CD4-positive, alpha-beta T cell treated with Interleukin-17A for 1 hour (primary cell): ENCODE data around the gene COMP.

Experiments used
- DNase-seq: peaks from one replicate; pipeline ENCODE4 v3.0.0-alpha.2; 2020

COMP gene

DNA sequence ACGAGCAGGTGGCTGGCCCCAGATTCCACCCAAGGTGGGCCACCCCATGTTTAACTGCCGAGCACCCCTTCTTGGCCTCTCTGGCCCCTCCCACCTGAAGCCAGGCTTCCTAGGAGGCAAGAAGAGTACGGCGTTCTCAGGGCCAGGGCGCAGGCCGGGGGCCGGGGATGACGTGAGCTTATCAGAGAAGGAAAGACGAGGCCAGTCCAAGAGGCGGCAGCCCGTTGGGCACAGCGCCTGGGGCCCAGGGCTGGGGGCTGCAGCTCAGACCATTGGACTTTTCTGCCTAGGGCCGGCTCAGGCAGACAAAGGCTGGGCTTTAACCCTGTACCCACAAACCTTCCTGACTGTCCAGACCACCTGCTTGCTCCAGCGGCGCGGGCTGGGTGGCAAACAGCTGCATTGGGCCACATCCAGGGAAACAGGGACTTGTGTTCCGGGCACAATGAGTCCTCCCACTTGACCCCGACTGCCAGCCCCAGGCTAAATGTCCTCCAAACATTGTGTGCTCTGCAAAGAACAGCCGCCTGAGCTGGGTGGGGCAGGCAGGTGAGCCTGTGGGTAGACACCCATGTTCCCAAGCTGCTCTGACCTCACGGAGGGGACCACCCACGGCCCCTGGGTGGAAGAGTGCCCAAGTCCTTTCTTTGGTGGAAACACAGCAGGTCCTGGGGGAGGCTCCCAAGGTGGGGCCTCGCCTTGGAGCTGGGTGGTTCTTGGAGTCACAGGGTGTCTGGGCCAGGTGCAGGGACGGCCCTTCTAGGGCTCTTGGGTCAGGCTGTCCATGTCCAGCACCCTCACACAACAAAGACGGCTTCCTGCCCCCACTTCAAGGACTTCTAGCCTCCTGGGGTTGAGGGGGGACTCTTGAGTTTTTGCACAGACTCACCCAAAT is 21.9 kb downstream of the COMP start:
- no peak for DNase-seq

DNA sequence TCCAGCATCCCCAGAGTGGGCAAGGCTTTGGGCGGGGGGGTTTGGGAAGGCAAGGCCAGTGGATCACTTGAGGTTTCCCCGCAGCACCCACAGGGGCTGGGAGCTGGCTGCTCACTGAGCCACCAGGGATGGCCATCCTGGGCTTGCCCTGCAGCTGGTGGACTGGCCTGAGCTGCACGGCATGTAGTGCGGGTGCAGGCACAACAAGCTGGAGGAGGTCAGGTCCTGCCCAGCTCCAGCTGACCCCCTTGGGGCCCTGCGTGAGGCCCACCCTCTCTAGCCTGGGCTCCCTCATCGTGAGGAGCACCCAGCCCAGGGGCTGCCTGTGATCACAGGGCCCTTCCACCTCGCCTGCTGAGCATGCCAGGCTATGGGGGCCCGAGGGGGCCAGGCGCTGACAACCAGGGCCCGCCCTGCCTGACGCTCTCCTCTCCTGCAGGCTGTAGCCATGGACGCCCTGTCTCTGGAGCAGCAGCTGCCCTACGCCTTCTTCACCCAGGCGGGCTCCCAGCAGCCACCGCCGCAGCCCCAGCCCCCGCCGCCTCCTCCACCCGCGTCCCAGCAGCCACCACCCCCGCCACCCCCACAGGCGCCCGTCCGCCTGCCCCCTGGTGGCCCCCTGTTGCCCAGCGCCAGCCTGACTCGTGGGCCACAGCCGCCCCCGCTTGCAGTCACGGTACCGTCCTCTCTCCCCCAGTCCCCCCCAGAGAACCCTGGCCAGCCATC is 22.9 kb downstream of the COMP start:
- DNase-seq = no peak

DNA sequence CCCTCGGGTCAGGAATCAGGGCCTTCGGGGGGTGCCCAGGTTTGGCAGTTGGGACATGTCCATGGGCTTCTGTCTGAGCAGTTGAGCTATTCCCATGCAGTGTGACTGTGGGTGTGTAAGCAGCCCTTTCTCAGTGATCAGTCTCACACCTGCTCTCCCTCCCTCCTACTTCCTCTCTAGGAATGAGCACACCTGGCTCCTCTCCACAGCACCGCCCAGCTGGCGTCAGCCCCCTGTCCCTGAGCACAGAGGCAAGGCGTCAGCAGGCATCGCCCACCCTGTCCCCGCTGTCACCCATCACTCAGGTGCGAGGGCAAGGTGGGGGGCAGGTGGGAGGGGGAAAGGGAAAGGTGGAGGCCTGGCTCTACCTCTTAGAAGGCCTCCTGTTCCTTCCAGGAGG is 25.9 kb downstream of the COMP start:
- DNase-seq = no peak

DNA sequence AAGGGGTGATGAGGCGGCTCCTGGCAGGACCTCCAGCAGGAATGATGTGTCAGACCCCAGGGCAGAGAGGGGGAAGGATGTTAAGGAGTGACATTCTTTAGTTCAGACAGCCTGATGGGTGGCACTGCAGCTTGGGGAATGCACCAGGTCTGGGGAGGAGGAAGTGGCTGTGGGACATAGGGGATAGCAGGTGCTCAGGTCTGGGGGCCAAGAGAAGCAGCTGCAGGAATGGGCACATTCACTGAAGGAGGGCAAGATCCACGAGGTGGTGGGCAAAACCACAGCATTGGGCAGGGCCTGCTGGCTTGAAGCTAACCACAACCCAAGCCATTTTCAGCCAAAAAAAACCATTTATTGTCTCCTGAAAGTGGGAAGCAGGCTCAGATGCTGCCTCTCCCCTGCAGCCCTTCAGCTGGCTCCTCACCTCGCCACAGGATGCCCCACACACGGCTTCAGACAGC is 26.5 kb downstream of the COMP start:
- no peak for DNase-seq

DNA sequence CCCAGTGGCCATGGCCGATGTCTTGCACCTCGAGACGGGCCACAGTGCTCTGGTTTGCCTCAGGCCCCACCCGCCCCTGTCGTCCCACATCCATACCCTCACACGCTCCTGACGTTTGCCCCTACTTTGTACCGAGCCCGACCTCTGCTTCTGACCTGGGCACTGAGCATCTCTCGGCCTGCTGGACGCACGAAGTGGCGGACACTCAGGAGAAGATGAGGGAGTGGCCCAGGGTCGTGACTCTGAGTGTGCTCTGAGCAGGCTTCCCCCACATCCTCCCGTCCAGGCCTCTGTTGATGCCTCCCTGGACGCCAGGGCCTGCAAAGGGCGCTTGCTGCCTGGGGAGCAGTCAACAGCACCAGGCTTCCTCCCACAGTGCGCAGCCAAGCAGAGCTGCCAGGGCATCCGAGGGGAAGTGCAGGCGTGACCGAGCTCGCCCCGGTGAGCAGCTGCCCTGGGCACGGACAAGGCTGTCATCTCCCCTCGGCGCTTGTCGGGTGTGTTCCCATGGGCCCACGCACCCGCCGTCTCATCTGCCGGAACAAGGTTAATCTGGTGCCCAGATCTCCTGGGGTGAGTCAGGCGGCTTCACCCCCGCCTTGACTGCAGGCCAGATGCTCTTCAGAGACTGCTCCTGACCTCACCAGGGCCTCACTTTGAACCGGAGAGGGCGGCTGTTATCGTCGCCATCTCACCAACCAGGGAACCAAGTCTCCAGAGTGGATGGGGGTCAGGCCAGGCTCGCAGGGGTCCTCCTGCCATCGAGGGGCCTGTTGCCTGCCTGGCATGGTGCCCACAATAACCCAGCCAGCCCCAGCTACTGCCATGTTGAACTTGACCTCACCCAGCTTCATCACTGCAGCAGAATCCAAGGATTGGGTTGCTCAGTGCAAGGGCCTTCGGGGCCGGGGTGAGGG is 27.2 kb downstream of the COMP start:
- DNase-seq = no peak

DNA sequence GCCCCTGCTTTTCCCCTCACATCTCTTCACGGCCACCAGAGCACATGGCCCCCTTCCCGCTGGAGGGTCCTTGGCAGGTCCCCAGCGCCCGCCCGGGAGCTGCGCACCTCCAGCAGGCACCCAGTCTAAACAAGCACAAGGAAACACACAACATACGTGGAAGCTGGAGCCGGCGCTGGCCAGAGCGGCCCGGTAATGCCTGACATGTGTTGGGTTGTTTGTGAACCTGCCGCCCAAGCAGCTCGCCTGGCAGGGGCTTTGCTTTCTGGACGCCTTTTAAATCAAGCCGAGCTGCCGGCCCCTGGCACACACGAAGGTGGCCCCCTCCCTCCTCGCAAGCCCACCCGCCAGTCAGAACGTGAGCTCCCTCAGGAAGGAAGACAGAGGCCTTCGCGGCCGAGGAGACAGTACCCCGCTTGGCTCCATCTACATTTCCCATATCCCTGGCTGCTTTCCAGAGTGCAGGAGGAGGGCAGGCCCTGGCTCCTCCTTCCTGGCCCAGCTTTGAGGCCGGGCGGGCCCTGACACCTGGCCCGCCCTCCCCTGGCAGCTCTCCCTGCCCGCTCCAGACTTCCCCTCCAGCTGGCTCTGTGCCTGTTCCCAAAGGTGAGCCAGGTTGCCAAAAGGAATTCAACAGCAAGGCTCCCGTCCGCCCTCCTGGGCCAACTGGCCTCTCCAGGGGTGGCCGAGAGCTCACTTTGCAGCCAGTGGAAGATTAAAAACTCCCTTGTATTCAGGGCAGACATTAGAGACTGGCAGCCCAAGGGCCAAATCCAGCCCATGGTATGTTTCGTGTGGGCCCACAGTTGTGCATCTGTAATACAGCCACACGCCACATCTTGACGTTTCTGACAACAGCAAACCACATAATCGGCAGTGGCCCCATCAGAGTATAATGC is 28.7 kb downstream of the COMP start:
- DNase-seq = no peak

DNA sequence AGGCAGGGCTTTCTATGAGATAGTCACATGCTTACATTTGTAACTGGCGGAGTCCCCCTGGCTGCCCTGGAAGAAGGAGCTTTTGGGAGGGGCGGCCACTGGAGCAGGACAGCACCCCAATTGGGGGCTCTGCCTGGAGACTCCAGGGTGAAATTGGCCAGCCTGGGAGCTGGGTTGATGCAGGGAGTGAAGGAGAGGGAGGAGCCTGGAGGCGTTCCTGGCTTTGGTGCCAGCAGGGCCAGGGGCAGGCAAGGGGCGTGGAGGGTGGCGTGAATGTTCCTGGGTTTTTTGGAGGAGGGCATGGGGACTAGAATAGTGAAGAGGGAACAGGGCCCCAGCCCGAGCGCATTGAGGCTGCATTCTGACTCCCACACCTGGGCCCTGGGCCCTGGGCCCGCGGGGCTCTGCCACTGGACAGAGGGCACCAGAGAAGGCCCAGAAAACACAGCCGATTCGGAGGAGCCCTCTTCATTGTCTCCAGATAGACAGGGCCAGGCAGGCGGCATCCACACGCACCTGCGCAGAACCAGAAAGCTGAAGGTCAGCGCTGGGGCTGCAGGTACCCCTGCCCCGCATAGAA is 29.5 kb downstream of the COMP start:
- DNase-seq = no peak

DNA sequence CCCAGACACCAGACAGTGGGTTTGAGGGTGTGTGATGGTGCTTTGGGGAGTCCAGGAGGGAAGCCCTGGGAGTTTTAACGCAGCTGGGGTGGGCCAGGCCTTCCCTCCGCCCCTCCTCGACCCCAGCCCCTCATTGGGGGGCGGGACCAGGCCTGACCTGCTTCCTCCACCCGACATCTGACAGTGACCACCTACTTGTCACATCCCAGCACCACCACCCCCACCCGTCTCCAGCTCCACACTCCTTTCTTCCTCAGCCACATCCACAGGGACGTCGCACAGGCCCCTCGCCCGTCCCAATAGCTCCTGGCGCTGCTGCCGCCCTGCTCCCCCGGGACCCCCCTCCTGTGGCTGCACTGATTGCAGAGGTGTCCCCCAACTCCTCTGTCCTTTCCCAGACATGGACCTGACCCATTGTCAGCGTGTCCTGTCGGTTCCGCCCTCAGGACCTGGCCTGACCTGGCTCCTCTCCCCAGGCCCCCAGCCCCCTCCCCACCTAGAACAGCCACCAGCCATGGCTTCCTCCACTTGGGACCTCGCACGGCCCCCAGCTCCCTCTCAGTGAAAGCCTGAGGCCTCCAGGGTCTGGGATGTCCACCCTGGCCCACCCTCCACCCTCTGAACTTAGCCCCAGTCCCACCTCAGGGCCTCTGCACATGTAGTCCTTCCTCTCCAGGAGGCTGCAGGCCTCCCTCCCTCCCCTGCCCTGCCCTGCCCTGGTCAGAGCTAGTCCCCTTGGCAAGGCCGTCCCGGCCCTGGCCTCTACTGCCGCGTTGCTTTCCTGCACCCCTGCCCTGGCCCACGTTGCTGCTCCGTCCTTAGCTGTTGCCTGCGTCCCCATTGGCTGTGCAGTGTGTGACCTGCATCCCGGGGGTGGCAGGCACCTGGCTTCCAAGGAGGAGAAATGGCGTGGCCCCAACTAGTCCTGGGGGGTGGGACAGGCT is 30.4 kb downstream of the COMP start:
- no peak for DNase-seq

DNA sequence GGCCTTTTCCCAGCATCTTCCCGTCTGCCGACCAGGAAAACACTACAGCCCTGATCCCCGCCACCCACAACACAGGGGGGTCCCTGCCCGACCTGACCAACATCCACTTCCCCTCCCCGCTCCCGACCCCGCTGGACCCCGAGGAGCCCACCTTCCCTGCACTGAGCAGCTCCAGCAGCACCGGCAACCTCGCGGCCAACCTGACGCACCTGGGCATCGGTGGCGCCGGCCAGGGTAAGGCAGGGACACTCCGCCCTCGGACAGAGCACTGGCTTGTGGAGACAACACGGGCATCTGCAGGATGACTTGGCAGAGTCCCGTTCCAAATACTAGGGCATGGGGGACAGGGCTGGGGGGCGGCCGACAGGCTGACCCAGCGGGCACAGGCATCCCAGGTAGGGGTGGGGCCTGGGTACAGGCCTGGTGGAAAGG is 31.1 kb downstream of the COMP start:
- DNase-seq = no peak

DNA sequence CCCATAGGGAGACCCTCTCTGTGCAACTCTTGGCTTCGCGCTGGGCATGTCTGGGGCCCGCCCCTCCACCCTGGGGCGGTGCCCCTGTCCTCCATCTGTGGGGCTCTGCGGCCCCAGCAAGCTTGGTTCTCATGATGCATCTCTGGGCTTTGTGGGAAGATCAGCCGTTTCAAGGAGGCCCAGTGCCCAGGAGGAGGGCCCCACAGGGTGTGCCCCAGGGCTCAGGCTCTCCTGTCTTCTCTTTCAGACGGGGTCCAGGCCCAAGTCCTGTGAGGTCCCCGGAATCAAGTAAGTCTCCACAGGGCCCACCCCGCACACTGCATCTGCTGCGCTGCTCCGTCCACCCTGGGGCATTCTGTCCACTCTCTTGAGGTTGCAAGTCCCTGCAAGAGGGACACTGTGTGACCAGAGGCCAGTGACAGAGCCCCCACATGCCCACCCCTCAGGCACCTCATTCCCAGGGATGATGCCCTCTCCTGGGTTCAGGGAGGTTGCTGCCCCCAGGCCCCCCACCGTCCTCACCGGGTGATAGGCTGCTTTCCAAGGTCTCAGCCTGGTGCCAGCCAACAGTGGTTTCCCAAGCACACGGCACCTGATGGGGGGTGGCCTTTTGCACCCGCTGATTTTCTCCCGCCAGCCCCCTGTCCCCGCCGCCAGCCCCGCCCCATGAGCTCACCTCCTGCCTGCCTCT is 31.7 kb downstream of the COMP start:
- DNase-seq = no peak

DNA sequence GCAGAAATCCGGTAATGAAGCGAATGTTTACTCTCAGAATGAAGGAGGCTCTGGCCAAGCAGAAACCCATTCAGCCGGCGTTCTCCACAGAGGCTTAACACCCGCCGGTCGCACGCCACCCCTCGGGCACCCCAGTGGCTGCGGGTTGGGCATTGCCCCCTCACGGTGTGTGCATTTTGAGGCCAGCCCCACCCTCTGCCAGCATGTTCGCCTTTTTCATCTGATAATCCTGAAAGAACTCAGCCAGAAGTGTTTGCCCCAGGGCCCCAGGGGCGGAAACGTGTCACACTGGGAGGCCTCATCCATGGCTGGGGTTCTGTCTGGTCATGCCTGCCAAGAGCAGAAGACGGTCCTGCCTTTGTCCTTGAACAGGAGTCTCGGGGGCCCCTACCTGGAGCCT is 34.2 kb downstream of the COMP start:
- no peak for DNase-seq

DNA sequence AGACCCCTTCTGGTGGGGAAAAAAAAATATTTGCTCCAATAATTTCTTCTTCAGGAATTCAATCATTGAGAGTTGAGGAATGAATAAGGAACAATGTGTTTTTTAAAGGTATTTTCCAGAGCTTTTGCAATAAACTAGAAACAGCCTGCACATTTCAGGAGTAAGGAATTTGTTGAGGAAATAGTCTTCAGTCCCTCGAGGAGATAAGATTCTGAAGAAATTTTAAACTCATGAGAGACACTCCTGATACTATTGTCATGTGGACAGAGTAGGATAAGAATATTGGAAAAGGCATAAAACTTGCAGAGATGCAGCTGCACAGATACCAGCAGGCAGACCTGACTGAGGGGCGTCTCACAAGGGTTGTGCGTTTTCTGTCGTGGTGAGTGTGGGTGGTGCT is 36.6 kb downstream of the COMP start:
- DNase-seq = no peak

DNA sequence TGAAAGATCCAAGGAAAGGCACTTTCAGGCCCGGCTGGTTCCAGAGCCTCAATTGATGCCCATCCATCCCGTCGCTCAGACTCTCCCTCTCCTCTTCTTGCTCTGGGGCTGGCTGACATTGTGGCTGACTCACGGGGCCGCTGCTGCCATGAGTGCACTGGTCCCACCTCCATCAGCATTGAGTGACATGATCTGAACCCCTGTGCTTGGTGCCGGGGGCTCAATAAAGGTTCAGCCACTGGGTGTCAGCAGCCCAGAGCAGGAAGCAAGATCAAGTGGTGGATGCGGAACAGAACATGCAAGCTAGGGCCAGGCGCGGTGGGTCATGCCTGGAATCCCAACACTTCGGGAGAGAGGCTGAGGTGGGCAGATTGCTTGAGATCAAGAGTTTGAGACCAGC is 39.5 kb downstream of the COMP start:
- no peak for DNase-seq

DNA sequence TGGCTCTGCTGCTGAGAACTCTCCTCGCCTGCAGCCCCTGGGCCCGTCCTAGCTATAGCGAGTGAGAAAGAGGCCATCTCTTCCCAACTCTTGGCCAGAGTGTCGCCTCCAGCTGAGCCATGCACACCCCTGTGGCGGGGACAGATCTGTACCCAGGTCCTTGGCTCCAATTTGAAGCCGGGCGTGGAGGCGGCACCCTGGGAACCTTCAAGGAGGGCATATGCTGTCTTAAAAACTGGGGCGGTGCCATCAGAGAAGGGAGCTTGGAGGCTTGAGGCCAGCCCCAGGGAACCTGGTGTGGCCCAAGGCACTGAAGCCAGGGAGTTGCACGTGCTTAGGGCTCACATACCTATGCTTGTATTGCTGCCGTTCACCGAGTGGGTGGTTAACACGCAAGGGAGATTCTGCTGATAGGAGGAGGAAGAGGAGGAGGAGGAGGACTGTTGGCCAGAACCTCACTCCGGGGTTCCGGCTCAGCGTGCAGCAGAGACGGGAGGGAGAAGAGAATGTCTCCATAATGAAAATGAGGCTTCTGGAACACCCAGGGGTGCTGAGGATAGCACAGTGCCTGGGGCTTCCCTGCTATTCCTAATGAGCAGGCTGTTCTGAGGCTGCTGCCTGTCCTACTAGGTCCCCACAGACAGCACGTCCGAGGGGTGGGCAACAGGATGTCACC is 40.7 kb downstream of the COMP start:
- no peak for DNase-seq

DNA sequence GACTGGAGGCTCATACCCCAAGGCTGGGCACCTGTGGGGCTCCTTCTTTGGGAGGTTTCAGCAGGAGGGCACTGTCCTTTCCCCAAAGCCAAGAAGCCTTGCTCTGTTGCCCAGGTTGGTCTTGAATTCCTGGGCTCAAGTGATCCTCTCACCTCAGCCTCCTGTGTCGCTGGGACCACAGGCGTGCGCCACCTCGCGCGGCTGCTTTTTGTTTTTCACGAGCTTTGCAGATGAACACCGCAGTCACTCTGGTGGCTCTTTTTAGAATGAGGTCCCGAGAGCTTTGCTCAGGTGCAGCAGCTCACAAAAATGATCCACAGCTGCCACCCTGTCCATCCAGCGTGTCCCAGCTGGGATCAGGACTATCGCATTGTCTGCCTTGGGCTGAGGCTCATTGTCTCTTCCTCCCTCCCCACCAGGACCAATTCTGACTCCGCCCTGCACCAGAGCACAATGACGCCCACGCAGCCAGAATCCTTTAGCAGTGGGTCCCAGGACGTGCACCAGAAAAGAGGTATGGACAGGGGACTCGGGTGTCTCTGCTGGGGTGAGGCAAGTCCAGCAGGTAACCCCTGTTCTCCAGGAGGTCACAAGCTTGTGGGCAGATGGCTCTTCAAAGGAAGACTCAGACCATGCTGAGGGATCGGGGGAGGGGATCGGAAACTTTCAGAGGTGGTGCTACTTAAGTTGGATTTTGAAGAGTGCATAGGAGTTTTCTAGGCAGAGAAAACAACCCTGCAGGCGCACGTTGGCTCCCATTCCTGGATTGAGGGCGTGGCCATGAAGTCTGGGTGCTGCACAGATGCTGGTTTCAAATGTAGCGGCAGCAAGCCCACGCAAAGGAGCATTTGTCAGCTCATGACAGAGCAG is 41.5 kb downstream of the COMP start:
- DNase-seq = no peak

DNA sequence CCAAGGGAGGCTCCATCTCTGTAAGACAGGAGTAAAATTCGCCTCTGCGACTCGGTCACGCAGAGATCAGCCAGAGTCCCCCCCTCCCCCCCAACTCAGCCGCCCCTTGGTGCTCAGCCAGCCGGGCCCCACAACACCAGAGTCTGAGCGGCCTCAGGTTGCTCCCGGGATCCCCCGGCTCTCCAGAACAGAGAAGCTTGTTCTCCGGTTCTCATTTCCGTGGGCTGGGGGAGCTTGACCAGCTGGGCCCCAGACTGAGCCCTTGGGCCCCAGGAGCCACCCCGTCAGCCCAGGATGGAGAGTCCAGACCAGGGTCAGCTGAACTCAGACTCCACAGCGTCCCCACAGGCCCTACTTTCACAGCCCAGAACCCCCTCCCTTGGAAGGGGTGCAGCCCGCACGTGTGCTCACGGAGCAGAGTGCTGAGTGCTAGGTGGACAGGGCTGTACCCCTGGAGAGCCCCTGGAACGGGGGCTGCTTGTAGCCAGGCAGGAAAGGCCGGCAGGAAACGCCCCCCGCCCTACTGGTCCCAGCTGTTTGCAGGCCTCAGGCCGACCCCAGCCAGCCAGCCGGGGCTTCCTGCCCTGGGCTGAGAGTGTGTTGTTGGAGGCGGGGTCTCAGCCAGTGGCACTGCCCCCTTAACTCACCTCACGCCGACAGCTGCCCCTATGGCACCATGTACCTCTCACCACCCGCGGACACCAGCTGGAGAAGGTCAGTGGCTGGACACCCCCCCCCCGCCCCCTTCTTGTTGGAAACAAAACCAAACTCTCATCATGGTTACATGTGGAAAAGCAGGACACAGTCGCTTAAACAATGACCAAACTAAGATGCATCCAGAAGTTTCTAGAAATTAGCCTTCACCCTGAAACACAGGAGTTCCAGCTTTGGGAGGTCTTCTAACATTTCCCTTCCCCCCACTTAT is 44.4 kb downstream of the COMP start:
- no peak for DNase-seq

DNA sequence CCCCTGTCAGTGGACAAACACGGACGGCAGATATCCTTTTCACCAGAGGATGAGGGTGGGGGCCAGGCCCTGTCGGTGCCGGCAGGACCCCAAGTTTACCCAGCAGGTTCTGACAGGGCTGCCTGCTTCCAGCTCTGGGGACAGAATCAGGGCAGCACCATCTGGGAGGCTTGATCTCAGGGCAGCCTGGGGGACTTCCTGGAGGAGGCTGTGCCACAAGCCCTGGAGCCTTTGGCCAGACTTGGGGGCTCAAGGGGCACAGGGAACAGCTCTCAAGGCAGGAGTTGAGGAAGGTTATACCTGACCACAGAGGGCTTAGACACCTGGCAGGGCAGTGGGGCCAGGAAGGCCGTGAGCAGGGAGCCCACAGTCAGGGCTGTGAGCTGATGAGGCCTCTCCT is 45.2 kb downstream of the COMP start:
- no peak for DNase-seq
